Uterine smooth muscle cell (primary cell): ENCODE data around the gene DPH2. TPM values are rescaled to one million over a fixed set of nuclear protein-coding genes. Genes with fewer than 3 reads are reported as not detected.

Experiments used
- total RNA-seq: library from RNA; depleted of rRNA; stranded (reverse); fragments of >200 nt; gene quantifications from 2 replicates; pipeline ENCODE4 v1.2.3, GENCODE V29; 2014

The DPH2 gene
- 11.4 and 14.3 TPM in 2 replicates for total RNA-seq

GRCh38 chr1:43969746-43970466, at the start of gene DPH2:
DPH2 (plus strand) TSS chr1:43970010; CDS start chr1:43970176, 166 bp downstream.

GRCh38 chr1:43933386-43934100, 36.3 kb upstream of the DPH2 start, which contains the start of gene ARTN:
ARTN (plus strand) TSS chr1:43933801; CDS start chr1:43935657, 1,856 bp downstream.

GRCh38 chr1:43946236-43947060, 23.4 kb upstream of the DPH2 start, which contains the start of gene IPO13:
IPO13 (plus strand) TSS chr1:43946950; CDS start chr1:43947601, 651 bp downstream.

GRCh38 chr1:43974443-43975248, 4.8 kb downstream of the DPH2 start, which contains the start of gene ATP6V0B:
ATP6V0B (plus strand) TSS chr1:43974960; CDS start chr1:43975041, 81 bp downstream.

GRCh38 chr1:43978551-43979260, 8.9 kb downstream of the DPH2 start, which contains the start of gene B4GALT2:
B4GALT2 (plus strand) TSS chr1:43979210; CDS start chr1:43981161, 1,951 bp downstream.

GRCh38 chr1:43991476-43992231, 21.8 kb downstream of the DPH2 start, which contains the start of gene CCDC24:
CCDC24 (plus strand) TSS chr1:43991599; CDS start chr1:43991879, 280 bp downstream.

Other genes starting within 250 kb of the DPH2 start
- gene ARTN, start 36.2 kb upstream of the DPH2 start, total RNA-seq, result 0.50 TPM in 1 of 2 replicates, not detected in the other
- 16.5 and 17.2 TPM in 2 replicates for gene IPO13, start 23.1 kb upstream of the DPH2 start, total RNA-seq
- gene ATP6V0B, start 5.0 kb downstream of the DPH2 start, total RNA-seq, result 104 and 109 TPM in 2 replicates
- 71.7 and 89.0 TPM in 2 replicates for gene B4GALT2, start 9.2 kb downstream of the DPH2 start, total RNA-seq
- gene CCDC24, start 21.6 kb downstream of the DPH2 start, total RNA-seq, result 2.2 and 5.9 TPM in 2 replicates
- 2.3 and 7.6 TPM in 2 replicates for gene SLC6A9, start 61.5 kb downstream of the DPH2 start, total RNA-seq
- under 0.01 TPM in 2 replicates for gene KLF17, start 148.8 kb downstream of the DPH2 start, total RNA-seq
- gene KLF18, start 171.6 kb downstream of the DPH2 start, total RNA-seq, result not detected in 2 replicates
- 22.0 and 25.3 TPM in 2 replicates for gene DMAP1, start 243.5 kb downstream of the DPH2 start, total RNA-seq